Activated CD4-positive, alpha-beta memory T cell treated with anti-CD3 and anti-CD28 coated beads, Interleukin-2, amount 10 ng/mL, durations not matched to agents 7 days and 5 days (primary cell): ENCODE data around the gene SPDYE4. TPM values are rescaled to one million over a fixed set of nuclear protein-coding genes. Genes with fewer than 3 reads are reported as not detected.

Source experiments
- CTCF ChIA-PET: fragments of 350-600 bp; sonication (Branson Sonifier 250); formaldehyde crosslinking; loops from one replicate; lab custom pipeline; 2021; ENCODE audit warnings: antibody characterized with exemption, inconsistent platforms; lab: Charles Lee
- POLR2A ChIA-PET: fragments of 350-600 bp; sonication (Branson Sonifier 250); formaldehyde crosslinking; loops from one replicate; lab custom pipeline; 2021; ENCODE audit warnings: antibody characterized with exemption; lab: Charles Lee
- DNase-seq: peaks from one replicate; pipeline ENCODE4 v3.0.0-alpha.2; 2020
- H3K27ac Mint-ChIP-seq: one replicate; pipeline ENCODE4 v1.8.0; 2021; ENCODE audit warnings: mild to moderate bottlenecking, mixed read lengths
- H3K27me3 Mint-ChIP-seq: one replicate; pipeline ENCODE4 v1.8.0; 2021; ENCODE audit warnings: mixed read lengths
- H3K36me3 Mint-ChIP-seq: one replicate; pipeline ENCODE4 v1.8.0; 2021; ENCODE audit warnings: low read depth, mixed read lengths
- H3K4me1 Mint-ChIP-seq: one replicate; pipeline ENCODE4 v1.8.0; 2021; ENCODE audit warnings: mixed read lengths
- H3K4me3 Mint-ChIP-seq: one replicate; pipeline ENCODE4 v1.8.0; 2021; ENCODE audit warnings: mild to moderate bottlenecking, mixed read lengths
- H3K9me3 Mint-ChIP-seq: one replicate; pipeline ENCODE4 v1.8.0; 2021; ENCODE audit warnings: mixed read lengths
- total RNA-seq, 2 experiments: library from RNA; stranded (reverse); gene quantifications; one replicate each; pipeline ENCODE4 v1.2.3, GENCODE V29; 2021

SPDYE4 gene
- total RNA-seq, 2 experiments from 2014 or later, result not detected

DNA sequence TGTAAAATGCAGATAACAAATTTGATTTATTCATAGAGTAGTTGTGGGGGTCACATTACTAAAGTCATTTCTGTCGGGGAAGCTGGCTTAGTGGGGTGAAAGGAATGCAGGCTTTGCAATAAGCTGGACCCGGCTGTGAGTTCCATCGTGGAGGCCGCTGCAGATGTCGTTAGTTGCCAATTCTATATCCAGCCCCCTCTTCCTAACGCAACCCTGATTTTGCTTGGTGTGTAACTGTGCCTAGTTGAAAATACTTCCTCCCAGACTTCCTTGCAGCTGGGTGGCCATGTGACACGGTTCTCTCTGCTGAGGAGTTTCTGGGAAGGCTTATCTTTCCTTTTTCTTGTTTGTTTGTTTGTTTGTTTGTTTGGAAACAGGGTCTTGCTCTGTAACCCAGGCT, 36.3 kb upstream of the SPDYE4 start:
- Mint-ChIP-seq H3K4me1 (no peaks in the 10 kb centered on the region), H3K4me3 (no peak overlapping the region), H3K27ac (no peak overlapping the region), H3K27me3 (peaks cover 12% of the 10 kb centered on the region), H3K36me3 (no peaks in the 10 kb centered on the region), H3K9me3 (peaks cover 3% of the 10 kb centered on the region)
- DNase-seq, result no peak
- ChIA-PET CTCF (interaction anchor here (1.0 to 1.5 kb wide), 2 partner anchors 9 to 28 kb away, joined by 4 to 5 read pairs; no protein-coding TSS in a partner anchor), POLR2A (no interaction called here)

- CTCF ChIA-PET, result interaction anchor here (1.5 kb wide), 1 partner anchor 8 kb away, joined by 4 read pairs; no protein-coding TSS in a partner anchor
- H3K27ac Mint-ChIP-seq, result no peak overlapping the region
- POLR2A ChIA-PET, result no interaction called here
- H3K9me3 Mint-ChIP-seq, result peaks cover 3% of the 10 kb centered on the region
- H3K4me1 Mint-ChIP-seq, result no peaks in the 10 kb centered on the region
- peaks cover 13% of the 10 kb centered on the region for H3K27me3 Mint-ChIP-seq
- no peak overlapping the region for H3K4me3 Mint-ChIP-seq
- H3K36me3 Mint-ChIP-seq, result no peaks in the 10 kb centered on the region
- DNase-seq, result no peak
Observed at GRCh38 chr17:8793649-8794048, 35.3 kb upstream of the SPDYE4 start.

GRCh38 chr17:8792646-8793045, 34.3 kb upstream of the SPDYE4 start:
- Mint-ChIP-seq H3K36me3 (no peaks in the 10 kb centered on the region), H3K4me1 (no peaks in the 10 kb centered on the region), H3K4me3 (no peak overlapping the region), H3K9me3 (peaks cover 3% of the 10 kb centered on the region), H3K27ac (no peak overlapping the region), H3K27me3 (peaks cover 15% of the 10 kb centered on the region)
- ChIA-PET POLR2A (no interaction called here), CTCF (interaction anchor here (1.2 kb wide), 1 partner anchor 204 kb away, joined by 3 read pairs; no protein-coding TSS in a partner anchor)
- no peak for DNase-seq

DNA sequence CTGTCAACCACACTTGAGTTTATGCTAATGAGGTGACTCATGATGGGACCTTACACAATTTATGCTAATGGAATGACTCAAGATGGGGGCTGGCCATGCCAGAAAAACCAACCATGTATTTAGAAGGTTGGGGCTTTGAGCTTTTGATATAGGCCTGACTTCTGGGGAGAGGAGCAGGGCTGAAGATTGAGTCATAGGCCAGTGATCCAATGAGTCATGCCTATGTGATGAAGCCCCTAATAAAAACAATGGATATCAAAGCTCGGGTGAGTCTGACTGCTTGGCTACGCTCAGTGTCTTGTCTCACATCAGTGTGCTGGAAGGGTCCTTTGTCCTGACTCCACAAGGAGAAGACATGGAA, 33.5 kb upstream of the SPDYE4 start:
- Mint-ChIP-seq H3K4me3 (no peak overlapping the region), H3K36me3 (no peaks in the 10 kb centered on the region), H3K27me3 (peaks cover 15% of the 10 kb centered on the region), H3K27ac (no peak overlapping the region), H3K9me3 (peaks cover 3% of the 10 kb centered on the region), H3K4me1 (no peaks in the 10 kb centered on the region)
- CTCF ChIA-PET, result interaction anchor here (1.2 kb wide), 1 partner anchor 204 kb away, joined by 3 read pairs; no protein-coding TSS in a partner anchor
- no peak for DNase-seq
- POLR2A ChIA-PET, result no interaction called here

DNA sequence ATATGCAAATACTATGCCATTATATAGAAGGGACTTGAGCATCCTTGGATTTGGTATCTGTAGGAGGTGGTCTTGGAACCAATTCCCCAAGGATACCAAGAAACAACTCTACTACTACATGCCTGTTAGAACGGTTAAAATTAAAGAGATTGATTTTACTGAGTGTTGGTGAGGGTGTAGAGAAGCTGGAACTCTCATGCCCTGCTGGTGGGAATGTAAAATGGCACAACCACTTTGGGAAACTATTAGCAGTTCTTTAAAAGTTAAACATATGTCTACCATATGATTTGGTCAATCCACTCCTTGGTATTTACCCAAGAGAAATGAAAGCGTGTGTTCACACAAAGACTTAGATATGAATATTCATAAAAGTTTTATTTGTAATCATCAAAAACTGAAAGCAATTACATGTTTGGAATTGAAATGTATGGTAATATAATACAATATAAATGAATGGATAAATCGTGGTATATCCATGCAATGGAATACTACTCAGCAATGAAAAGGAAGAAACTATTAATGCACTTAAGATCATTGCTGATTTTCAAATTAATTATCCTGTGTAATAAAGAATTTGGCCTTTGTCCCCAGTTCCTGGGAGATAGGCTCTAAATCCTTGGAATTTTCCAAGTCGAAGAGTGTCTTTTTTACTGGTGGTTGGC, 33.0 kb upstream of the SPDYE4 start:
- H3K36me3 Mint-ChIP-seq, result no peaks in the 10 kb centered on the region
- CTCF ChIA-PET, result interaction anchor here (1.2 kb wide), 1 partner anchor 205 kb away, joined by 3 read pairs; no protein-coding TSS in a partner anchor
- H3K4me1 Mint-ChIP-seq, result no peaks in the 10 kb centered on the region
- peaks cover 15% of the 10 kb centered on the region for H3K27me3 Mint-ChIP-seq
- H3K9me3 Mint-ChIP-seq, result peaks cover 3% of the 10 kb centered on the region
- DNase-seq, result no peak
- H3K27ac Mint-ChIP-seq, result no peak overlapping the region
- H3K4me3 Mint-ChIP-seq, result no peak overlapping the region
- POLR2A ChIA-PET, result no interaction called here

DNA sequence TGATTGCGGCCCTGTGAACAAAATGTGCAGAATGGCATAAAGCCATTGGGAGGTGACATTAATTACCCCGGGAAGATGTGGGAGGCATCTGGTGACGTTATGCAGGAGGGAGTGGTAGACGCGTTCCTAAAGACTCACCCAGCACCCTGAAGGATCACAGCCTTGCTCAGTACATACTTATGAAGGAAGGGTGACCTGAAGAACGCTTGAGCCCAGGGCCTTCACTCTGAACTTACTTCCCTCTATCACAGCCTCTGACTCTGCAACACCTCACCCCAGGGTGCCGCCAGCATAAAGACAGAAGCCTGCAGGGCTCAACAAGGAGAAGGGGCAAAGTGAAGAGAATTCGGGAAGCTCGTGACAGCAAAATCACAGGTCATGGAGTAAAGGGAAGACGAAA, 31.4 kb upstream of the SPDYE4 start:
- Mint-ChIP-seq H3K27me3 (peaks cover 15% of the 10 kb centered on the region), H3K36me3 (no peaks in the 10 kb centered on the region), H3K4me3 (no peak overlapping the region), H3K9me3 (peaks cover 3% of the 10 kb centered on the region), H3K4me1 (no peaks in the 10 kb centered on the region), H3K27ac (no peak overlapping the region)
- ChIA-PET POLR2A (no interaction called here), CTCF (no interaction called here)
- DNase-seq, result no peak

DNA sequence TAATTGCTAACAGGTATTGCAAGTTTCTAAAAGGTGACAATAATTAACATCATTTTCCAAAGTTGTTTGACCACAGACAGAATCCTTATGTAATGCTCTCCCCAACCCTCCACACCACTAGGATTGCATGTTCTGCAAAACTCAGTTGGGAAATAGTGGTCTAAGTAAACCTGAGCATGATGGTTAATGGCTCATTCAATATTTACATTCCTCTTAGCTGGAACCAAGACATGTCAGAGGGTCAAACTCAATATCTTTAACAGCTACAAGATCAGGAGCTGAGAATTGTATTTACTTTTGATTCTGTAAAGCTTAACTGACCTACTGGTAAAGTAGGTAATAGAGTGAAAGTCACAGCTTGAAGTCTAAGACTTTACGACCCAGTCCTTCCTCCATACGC, 30.7 kb upstream of the SPDYE4 start:
- Mint-ChIP-seq H3K9me3 (peaks cover 3% of the 10 kb centered on the region), H3K4me1 (no peaks in the 10 kb centered on the region), H3K4me3 (no peak overlapping the region), H3K36me3 (no peaks in the 10 kb centered on the region), H3K27me3 (peaks cover 15% of the 10 kb centered on the region), H3K27ac (no peak overlapping the region)
- DNase-seq, result no peak
- ChIA-PET POLR2A (no interaction called here), CTCF (interaction anchor here (1.3 kb wide), 1 partner anchor 13 kb away, joined by 4 read pairs; no protein-coding TSS in a partner anchor)

GRCh38 chr17:8785547-8786413, 27.4 kb upstream of the SPDYE4 start:
- Mint-ChIP-seq H3K27me3 (peaks cover 9% of the 10 kb centered on the region), H3K4me1 (no peaks in the 10 kb centered on the region), H3K27ac (no peak overlapping the region), H3K9me3 (no peaks in the 10 kb centered on the region), H3K4me3 (no peak overlapping the region), H3K36me3 (no peaks in the 10 kb centered on the region)
- peak; percentile 63 for DNase-seq
- ChIA-PET POLR2A (no interaction called here), CTCF (interaction anchor here (0.9 to 2.3 kb wide), 22 partner anchors 9 to 375 kb away, joined by 3 to 11 read pairs (median 4); no protein-coding TSS in a partner anchor)

DNA sequence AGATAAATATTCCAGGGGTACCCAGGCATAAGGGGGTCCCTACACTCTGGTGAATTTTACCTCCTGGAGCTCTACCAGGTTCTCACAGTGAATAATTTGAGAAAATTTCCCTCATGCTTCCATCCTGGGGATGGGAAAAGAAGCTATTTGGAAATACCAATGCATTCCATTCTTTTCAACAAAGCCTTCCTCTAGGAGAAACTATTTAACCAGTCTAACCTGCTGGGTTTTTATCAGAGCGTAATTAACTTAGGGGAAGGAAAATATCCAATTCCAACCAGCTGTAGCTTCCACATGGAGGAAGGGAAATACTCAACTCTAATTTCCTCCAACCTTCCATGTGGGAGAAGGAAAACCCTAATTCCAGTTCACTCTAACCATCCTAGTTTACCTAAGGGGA, 23.8 kb upstream of the SPDYE4 start:
- Mint-ChIP-seq H3K4me3 (no peak overlapping the region), H3K27ac (no peak overlapping the region), H3K9me3 (no peaks in the 10 kb centered on the region), H3K4me1 (no peaks in the 10 kb centered on the region), H3K27me3 (peaks cover 10% of the 10 kb centered on the region), H3K36me3 (no peaks in the 10 kb centered on the region)
- ChIA-PET CTCF (interaction anchor here (1.3 kb wide), 1 partner anchor 16 kb away, joined by 3 read pairs; no protein-coding TSS in a partner anchor), POLR2A (no interaction called here)
- DNase-seq, result no peak

DNA sequence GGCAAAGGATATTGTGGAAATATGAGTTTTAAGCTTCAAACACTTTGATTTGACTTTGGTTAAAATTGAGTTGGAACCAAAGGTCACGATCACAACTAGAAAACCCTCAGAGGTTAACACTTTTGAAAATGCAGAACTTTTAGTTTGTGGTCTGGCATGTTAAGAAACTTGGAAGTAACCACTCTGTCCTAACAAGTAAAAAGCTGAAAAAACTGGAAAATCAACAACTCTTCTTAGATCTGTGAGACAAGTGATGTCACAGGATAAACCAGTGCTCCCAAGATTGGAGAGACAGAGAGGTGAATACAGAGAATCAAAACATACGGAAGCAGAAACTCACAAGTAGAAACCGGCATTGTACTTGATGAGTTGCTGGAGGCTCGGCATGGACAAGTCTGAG, 23.4 kb upstream of the SPDYE4 start:
- no peak overlapping the region for H3K27ac Mint-ChIP-seq
- no peak overlapping the region for H3K4me3 Mint-ChIP-seq
- no peaks in the 10 kb centered on the region for H3K4me1 Mint-ChIP-seq
- no peak for DNase-seq
- peaks cover 12% of the 10 kb centered on the region for H3K27me3 Mint-ChIP-seq
- no peaks in the 10 kb centered on the region for H3K36me3 Mint-ChIP-seq
- ChIA-PET CTCF (interaction anchor here (1.3 kb wide), 1 partner anchor 15 kb away, joined by 3 read pairs; no protein-coding TSS in a partner anchor), POLR2A (no interaction called here)
- no peaks in the 10 kb centered on the region for H3K9me3 Mint-ChIP-seq

DNA sequence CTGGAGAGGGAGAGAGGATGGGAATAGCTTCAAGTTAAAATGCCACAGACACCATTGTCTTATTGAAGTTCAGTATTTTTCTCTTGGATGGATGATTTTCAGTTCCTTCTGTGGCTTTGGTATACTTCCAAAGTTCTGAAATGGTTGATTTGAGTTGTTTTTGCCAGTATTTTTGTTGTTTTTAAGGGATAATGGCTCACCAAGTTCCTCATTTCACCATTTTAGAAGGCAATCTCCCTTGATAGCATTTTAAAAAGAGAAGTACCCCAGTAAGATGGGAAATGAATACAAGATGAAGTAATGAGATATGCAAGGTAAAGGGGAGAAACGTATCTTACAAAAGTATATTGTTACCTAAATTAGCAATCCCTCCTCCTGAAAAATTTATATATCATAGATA, 18.5 kb upstream of the SPDYE4 start:
- Mint-ChIP-seq H3K27me3 (peaks cover 28% of the 10 kb centered on the region), H3K4me3 (no peak overlapping the region), H3K27ac (no peak overlapping the region), H3K36me3 (no peaks in the 10 kb centered on the region), H3K9me3 (no peaks in the 10 kb centered on the region), H3K4me1 (peaks cover 2% of the 10 kb centered on the region)
- ChIA-PET POLR2A (no interaction called here), CTCF (interaction anchor here (0.8 to 2.9 kb wide), 3 partner anchors 9 to 12 kb away, joined by 3 to 11 read pairs (median 4); no protein-coding TSS in a partner anchor)
- DNase-seq, result no peak

- Mint-ChIP-seq H3K27me3 (peaks cover 28% of the 10 kb centered on the region), H3K4me1 (peaks cover 2% of the 10 kb centered on the region), H3K36me3 (no peaks in the 10 kb centered on the region), H3K27ac (no peak overlapping the region), H3K4me3 (no peak overlapping the region), H3K9me3 (no peaks in the 10 kb centered on the region)
- ChIA-PET POLR2A (no interaction called here), CTCF (interaction anchor here (0.8 to 2.9 kb wide), 3 partner anchors 10 to 12 kb away, joined by 3 to 11 read pairs (median 4); no protein-coding TSS in a partner anchor)
- no peak for DNase-seq
Observed at GRCh38 chr17:8776248-8776647, 17.9 kb upstream of the SPDYE4 start.

GRCh38 chr17:8766731-8767130, 8.4 kb upstream of the SPDYE4 start:
- H3K4me3 Mint-ChIP-seq, result no peak overlapping the region
- DNase-seq, result no peak
- no peaks in the 10 kb centered on the region for H3K9me3 Mint-ChIP-seq
- POLR2A ChIA-PET, result no interaction called here
- CTCF ChIA-PET, result interaction anchor here (0.8 to 0.9 kb wide), 2 partner anchors 15 to 19 kb away, joined by 3 read pairs; no protein-coding TSS in a partner anchor
- H3K36me3 Mint-ChIP-seq, result no peaks in the 10 kb centered on the region
- H3K27me3 Mint-ChIP-seq, result peaks cover 21% of the 10 kb centered on the region
- no peaks in the 10 kb centered on the region for H3K4me1 Mint-ChIP-seq
- no peak overlapping the region for H3K27ac Mint-ChIP-seq
